MM.1S (cell line): Measurements from ENCODE around the gene CYB5R3.
"Not testable (repeated sequence)": the region's sequence is repeated elsewhere in the genome, so short reads cannot be mapped to it uniquely, and the experiment has no call there.

Source experiments
- DNase-seq: peaks from one replicate; pipeline ENCODE4 v3.0.0-alpha.2; 2015
- H2AFZ ChIP-seq: fragments of 300-600 bp; sonication (generic); 2 replicates; pipeline ENCODE4 v1.6.0; 2016; ENCODE audit warnings: antibody characterized with exemption, low read length
- H3F3A ChIP-seq: fragments of 300-600 bp; sonication (generic); 2 replicates; pipeline ENCODE4 v1.6.1; 2016; ENCODE audit warnings: mild to moderate bottlenecking, antibody characterized with exemption, low read length, moderate library complexity, mixed read lengths; ENCODE audit not compliant: insufficient read depth
- H3K27ac ChIP-seq: fragments of 300-600 bp; sonication (generic); 2 replicates; pipeline ENCODE4 v1.5.1; 2016; ENCODE audit warnings: mild to moderate bottlenecking, low read length
- H3K27me3 ChIP-seq: fragments of 300-600 bp; sonication (generic); replicated peaks from 2 replicates; pipeline ENCODE4 v1.6.0; 2016; ENCODE audit warnings: low read length; ENCODE audit not compliant: insufficient read depth
- H3K36me3 ChIP-seq: fragments of 300-600 bp; sonication (generic); replicated peaks from 2 replicates; pipeline ENCODE4 v1.6.1; 2016; ENCODE audit warnings: mild to moderate bottlenecking, low read length, mixed read lengths; ENCODE audit not compliant: insufficient read depth
- H3K4me1 ChIP-seq: fragments of 300-600 bp; sonication (generic); 2 replicates; pipeline ENCODE4 v1.6.1; 2016; ENCODE audit warnings: low read length, mixed read lengths
- H3K4me2 ChIP-seq: fragments of 300-600 bp; sonication (generic); 2 replicates; pipeline ENCODE4 v1.6.0; 2016; ENCODE audit warnings: low read depth, low read length
- H3K4me3 ChIP-seq: fragments of 300-600 bp; sonication (generic); 2 replicates; pipeline ENCODE4 v1.5.1; 2016; ENCODE audit warnings: low read length, mixed read lengths
- H3K79me2 ChIP-seq: fragments of 300-600 bp; sonication (generic); 2 replicates; pipeline ENCODE4 v1.6.1; 2016; ENCODE audit warnings: mixed run types, low read length, mixed read lengths
- H3K9ac ChIP-seq: fragments of 300-600 bp; sonication (generic); 2 replicates; pipeline ENCODE4 v1.6.1; 2016; ENCODE audit warnings: low read length, mixed read lengths
- H3K9me2 ChIP-seq: fragments of 300-600 bp; sonication (generic); replicated peaks from 2 replicates; pipeline ENCODE4 v1.6.1; 2016; ENCODE audit warnings: mild to moderate bottlenecking, low read length, mixed read lengths; ENCODE audit not compliant: insufficient read depth
- H3K9me3 ChIP-seq: fragments of 300-600 bp; sonication (generic); replicated peaks from 2 replicates; pipeline ENCODE4 v1.6.1; 2016; ENCODE audit warnings: mild to moderate bottlenecking, low read length, mixed read lengths; ENCODE audit not compliant: insufficient read depth
- H4K20me1 ChIP-seq: fragments of 300-600 bp; sonication (generic); 2 replicates; pipeline ENCODE4 v1.6.1; 2016; ENCODE audit warnings: mild to moderate bottlenecking, low read length, moderate library complexity, mixed read lengths; ENCODE audit not compliant: insufficient read depth
- EZH2 ChIP-seq: fragments of 300-600 bp; sonication (generic); optimal IDR thresholded peaks from 2 replicates; pipeline ENCODE3; 2017; ENCODE audit warnings: low read depth, mild to moderate bottlenecking, antibody characterized with exemption, low read length, mixed read lengths
- EZH2phosphoT487 ChIP-seq: fragments of 300-600 bp; sonication (generic); IDR thresholded peaks from 2 replicates; pipeline ENCODE4 v1.6.1; 2018; ENCODE audit warnings: antibody characterized with exemption, low read length
- TF ChIP-seq, protein P1 (sequence below): fragments of 300-600 bp; sonication (generic); IDR thresholded peaks from 2 replicates; pipeline ENCODE4 v1.5.1; 2016; ENCODE audit warnings: antibody characterized with exemption, low read length, mixed read lengths

The CYB5R3 gene

DNA sequence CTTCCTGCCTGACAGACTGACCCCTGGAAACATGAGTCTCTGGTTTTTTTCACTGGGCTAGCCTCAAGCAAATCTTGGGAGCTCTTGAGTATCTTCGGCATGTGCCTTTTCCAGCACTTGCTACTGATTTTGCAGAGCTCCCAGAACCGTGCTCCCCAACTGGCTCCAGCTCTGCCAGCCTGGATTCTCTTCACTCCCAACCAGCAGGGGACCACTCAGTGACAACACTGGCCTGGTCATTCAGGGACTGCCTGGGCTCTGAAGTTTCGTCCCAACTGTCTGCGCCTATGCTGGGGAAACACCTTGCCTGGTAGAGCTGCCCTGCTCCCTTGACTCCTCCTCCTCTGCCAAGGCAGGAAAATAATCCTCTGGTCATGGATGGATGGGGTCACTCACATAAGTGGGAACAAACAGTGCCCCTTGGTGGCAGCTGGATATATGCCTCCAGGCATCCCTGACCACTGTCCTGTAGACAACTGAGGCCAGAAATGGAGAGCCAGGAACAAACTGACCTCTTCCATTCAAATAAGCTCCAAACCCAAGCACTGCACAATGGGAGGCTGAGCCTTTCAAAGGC lies 64.7 kb downstream of the CYB5R3 start:
- Histone ChIP-seq H3K27ac (no peak overlapping the region), H3K4me1 (no peaks in the 10 kb centered on the region), H3K27me3 (no peaks in the 10 kb centered on the region), H3K9ac (no peak overlapping the region), H3F3A (0 out of 2 replicates have a peak, but pooled peaks cover 8% of the 10 kb centered on the region), H3K79me2 (peaks cover 14% of the 10 kb centered on the region), H2AFZ (no peak overlapping the region), H4K20me1 (no peaks in the 10 kb centered on the region), H3K9me3 (no peaks in the 10 kb centered on the region), H3K4me2 (no peak overlapping the region), H3K36me3 (no peaks in the 10 kb centered on the region; the same call in 1 of the 2 replicates), H3K4me3 (no peak overlapping the region), H3K9me2 (no peaks in the 10 kb centered on the region)
- no peak for DNase-seq
- TF ChIP-seq EZH2phosphoT487 (no peak), EZH2 (no peak)
- TF ChIP-seq, protein P1, sequence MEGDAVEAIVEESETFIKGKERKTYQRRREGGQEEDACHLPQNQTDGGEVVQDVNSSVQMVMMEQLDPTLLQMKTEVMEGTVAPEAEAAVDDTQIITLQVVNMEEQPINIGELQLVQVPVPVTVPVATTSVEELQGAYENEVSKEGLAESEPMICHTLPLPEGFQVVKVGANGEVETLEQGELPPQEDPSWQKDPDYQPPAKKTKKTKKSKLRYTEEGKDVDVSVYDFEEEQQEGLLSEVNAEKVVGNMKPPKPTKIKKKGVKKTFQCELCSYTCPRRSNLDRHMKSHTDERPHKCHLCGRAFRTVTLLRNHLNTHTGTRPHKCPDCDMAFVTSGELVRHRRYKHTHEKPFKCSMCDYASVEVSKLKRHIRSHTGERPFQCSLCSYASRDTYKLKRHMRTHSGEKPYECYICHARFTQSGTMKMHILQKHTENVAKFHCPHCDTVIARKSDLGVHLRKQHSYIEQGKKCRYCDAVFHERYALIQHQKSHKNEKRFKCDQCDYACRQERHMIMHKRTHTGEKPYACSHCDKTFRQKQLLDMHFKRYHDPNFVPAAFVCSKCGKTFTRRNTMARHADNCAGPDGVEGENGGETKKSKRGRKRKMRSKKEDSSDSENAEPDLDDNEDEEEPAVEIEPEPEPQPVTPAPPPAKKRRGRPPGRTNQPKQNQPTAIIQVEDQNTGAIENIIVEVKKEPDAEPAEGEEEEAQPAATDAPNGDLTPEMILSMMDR, result no peak

DNA sequence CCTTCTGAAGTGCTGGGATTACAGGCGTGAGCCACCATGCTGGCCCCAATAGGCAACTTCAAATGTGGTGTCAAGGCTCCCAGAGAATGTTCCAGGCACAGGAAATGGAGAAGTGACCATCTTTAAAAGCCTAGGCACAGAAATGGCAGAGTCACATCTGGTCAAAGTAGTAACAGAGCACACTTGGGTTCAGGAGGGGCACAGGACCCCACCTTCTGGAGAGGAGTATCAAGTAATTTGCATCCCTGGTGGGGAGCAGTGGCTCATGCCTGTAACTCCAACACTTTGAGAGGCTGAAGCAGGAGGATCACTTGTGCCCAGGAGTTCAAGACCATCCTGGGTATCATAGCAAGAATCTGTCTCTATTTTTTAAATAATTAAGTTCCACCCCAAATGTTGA lies 66.2 kb downstream of the CYB5R3 start:
- Histone ChIP-seq H3K27me3 (no peaks in the 10 kb centered on the region), H3K4me1 (no peaks in the 10 kb centered on the region), H4K20me1 (no peaks in the 10 kb centered on the region), H3K9me2 (no peaks in the 10 kb centered on the region), H3K4me2 (no peak overlapping the region), H2AFZ (no peak overlapping the region), H3K36me3 (no peaks in the 10 kb centered on the region; the same call in 1 of the 2 replicates), H3K27ac (no peak overlapping the region), H3F3A (0 out of 2 replicates have a peak, but pooled peaks cover 8% of the 10 kb centered on the region), H3K4me3 (no peak overlapping the region), H3K9ac (no peak overlapping the region), H3K79me2 (peaks cover 14% of the 10 kb centered on the region), H3K9me3 (no peaks in the 10 kb centered on the region)
- TF ChIP-seq EZH2phosphoT487 (no peak), EZH2 (no peak)
- TF ChIP-seq, protein P1, result no peak
- no peak for DNase-seq

DNA sequence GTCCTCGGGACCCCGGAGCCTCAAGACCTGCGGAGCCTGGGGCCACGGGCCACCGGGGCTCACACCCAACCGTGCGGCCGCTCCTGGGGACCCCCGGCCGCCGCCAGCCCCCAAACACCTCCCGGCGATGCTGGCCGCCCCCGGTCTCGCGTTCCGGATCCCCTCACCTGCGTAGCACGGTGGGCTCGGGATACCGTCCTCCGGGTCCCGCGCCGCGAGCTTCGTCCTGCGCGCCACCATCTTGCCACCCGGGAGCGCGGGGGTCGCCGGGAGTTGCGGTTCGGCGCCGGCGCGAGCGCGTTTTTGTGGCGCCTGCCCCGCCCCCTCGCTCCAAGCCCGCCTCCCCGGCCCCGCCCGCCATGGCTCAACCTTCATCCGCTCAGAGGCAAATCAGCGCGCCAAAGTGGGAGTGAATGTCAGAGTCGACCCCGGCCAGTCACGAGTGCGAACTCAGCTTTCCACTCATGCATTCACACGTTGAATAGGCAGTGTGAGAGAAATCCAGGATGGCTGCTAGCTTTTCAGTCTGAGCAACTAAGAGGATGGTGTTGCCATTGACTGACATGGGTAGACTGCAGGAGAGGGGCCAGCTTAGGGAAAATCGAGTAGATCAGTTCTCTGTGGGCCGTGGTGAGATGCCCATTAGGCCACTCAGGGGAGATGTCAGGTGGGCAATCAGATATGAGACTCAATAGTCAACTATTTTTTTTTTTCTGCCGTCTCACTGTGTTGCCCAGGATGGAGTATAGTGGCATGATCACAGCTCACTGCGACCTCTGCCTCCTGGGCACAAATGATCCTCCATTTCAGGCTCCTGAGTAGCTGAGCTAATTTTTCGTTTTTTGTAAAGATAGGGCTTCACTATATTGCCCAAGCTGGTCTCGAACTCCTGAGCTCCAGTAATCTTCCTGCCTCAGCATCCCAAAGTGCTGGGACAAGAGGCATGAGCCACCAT lies 67.2 kb downstream of the CYB5R3 start:
- Histone ChIP-seq H2AFZ (peak overlapping the region; percentile 56; the same call in 1 of the 2 replicates), H3K4me3 (peak overlapping the region; percentile 85), H3K9me2 (no peaks in the 10 kb centered on the region), H3K36me3 (no peaks in the 10 kb centered on the region; the same call in 1 of the 2 replicates), H3K4me1 (no peaks in the 10 kb centered on the region), H4K20me1 (no peaks in the 10 kb centered on the region), H3K9me3 (no peaks in the 10 kb centered on the region), H3K79me2 (peaks cover 14% of the 10 kb centered on the region), H3K27me3 (no peaks in the 10 kb centered on the region), H3K27ac (peak overlapping the region; percentile 21; the same call in 1 of the 2 replicates), H3K9ac (peak overlapping the region; percentile 78), H3F3A (0 out of 2 replicates have a peak, but pooled peaks cover 8% of the 10 kb centered on the region), H3K4me2 (peak overlapping the region; percentile 77)
- peak; percentile 75 for DNase-seq
- no peak for TF ChIP-seq EZH2phosphoT487
- TF ChIP-seq EZH2, result no peak
- TF ChIP-seq, protein P1, result no peak

DNA sequence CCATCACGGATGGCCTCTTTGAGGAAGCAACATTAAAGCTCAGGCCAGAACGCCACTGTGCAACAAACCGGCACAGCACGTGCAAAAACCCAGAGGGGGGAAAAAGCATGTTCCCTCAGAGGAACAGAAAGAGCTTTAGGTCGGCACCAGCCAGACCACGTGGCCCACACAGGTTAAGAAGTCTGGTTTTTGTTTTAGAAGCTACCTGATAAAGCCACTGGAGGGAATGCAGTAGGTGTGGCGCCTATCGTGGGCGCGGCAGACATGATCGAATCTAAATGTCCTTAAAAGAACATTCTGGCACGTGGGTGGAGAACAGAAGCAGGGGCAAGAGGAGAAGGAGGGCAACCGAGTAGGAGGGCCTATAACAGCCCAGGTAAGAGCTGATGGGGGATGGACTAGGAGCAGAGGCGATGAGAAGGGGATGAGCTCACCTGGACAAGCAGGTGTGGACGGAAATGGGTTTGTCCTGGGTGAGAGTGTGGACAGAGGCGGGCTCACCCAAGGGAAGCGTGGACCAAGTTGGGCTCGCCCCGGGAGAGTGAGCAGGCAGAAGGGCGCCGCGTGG lies 67.9 kb downstream of the CYB5R3 start:
- not testable (repeated sequence) for H3K4me1 ChIP-seq, H3K36me3 ChIP-seq, H3F3A ChIP-seq, DNase-seq, H3K9me2 ChIP-seq, H3K9me3 ChIP-seq, H3K27me3 ChIP-seq, H4K20me1 ChIP-seq
- Histone ChIP-seq H3K9ac (peak overlapping the region; percentile 78), H3K4me2 (peak overlapping the region; percentile 77), H2AFZ (peak overlapping the region; percentile 56; the same call in 1 of the 2 replicates), H3K27ac (peak overlapping the region; percentile 21; the same call in 1 of the 2 replicates), H3K79me2 (peaks cover 14% of the 10 kb centered on the region), H3K4me3 (peak overlapping the region; percentile 85)

DNA sequence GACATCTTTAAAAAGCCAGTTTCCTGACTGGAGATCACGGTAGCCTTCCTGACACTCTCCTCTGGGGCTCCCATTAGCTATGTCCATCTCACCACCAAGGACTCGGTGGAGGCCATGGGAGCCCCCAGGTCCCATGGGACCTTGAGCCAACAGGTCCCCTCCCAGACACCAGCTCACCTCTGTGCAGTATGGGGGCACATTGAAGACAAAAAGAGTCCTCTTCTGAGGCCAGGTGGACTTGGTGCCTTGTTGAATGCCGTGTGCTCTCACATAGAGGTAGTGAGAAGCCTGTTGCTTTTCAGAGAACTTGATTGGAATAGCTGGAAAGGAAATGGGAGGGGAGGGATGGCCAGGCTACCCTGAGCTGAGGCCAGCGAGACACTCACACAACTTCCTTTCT lies 69.2 kb downstream of the CYB5R3 start:
- H3K27me3 ChIP-seq, H3K9me2 ChIP-seq, H3K9ac ChIP-seq, H3K4me3 ChIP-seq, H3K27ac ChIP-seq, H3K4me2 ChIP-seq, H2AFZ ChIP-seq, H3F3A ChIP-seq, H3K36me3 ChIP-seq, DNase-seq, H3K4me1 ChIP-seq, H3K9me3 ChIP-seq, H4K20me1 ChIP-seq: not testable (repeated sequence)
- peaks cover 14% of the 10 kb centered on the region for H3K79me2 ChIP-seq
